Esophagus muscularis mucosa (tissue), 2 donors: Measurements from ENCODE around the gene TENM3.

Source experiments
- EP300 ChIP-seq: sonication (generic); formaldehyde crosslinking; IDR thresholded peaks from one replicate; pipeline ENCODE4 v1.6.1; 2017; ENCODE audit warnings: antibody characterized with exemption
- POLR2A ChIP-seq: fragments of 450-650 bp; IDR thresholded peaks from one replicate; pipeline ENCODE4 v1.6.1; 2017; ENCODE audit warnings: antibody characterized with exemption, moderate library complexity, mild to moderate bottlenecking, low read depth

DNA sequence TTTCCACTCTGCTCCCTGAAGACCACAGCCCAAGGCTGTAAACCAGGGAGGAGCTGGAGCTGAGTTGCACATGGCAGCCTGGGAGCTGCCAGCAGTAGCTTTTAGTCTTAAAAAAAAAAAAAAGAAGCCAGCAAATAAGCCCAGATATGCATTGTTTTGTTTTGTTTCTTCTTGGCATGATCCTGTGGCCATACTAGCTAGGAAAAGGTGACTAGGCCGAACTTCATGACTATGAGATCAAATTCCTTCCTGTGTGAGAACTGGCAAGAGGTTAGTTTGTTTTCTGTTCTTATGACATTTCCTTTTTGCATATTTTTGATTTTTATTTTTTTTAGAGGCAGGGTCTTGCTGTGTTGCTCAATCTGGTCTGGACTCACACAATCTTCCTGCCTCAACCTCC is 350.7 kb downstream of the TENM3 start:
- TF ChIP-seq EP300: no peak
- no peak for TF ChIP-seq POLR2A
